ENCODE measurements around the gene DCBLD2. TPM values are rescaled to one million over a fixed set of nuclear protein-coding genes. Genes with fewer than 3 reads are reported as not detected.

DCBLD2 gene
- total and polyA plus RNA-seq, 2 donors (not counting 3 experiments of a cell fraction or from before 2014, with no cell fraction given), result 28.7 to 77.3 TPM

- no peaks in the 10 kb centered on the region for H4K20me1 ChIP-seq (replicated peaks; ENCODE audit: control insufficient read depth, extremely low read depth, insufficient read depth, low read length)
- BruUV-seq (replicated peaks), result TSS peak; percentile 84
- H3K4me1 ChIP-seq (ENCODE audit: control insufficient read depth, extremely low read depth, insufficient read depth, low read length), result peaks cover 34% of the 10 kb centered on the region
- peak overlapping the region; percentile 87 for H3K9ac ChIP-seq (replicated peaks; ENCODE audit: extremely low read depth, insufficient read depth, low read length)
- FAIRE-seq (no peak), DNase-seq (ENCODE audit: low read depth, low spot score) (no peak)
- peak overlapping the region; percentile 83 for H2AFZ ChIP-seq (ENCODE audit: low read depth, low read length)
- H3K27me3 ChIP-seq (ENCODE audit: control insufficient read depth in 2 of 2, insufficient read depth in 2 of 2, low read length in 2 of 2), result no peaks in the 10 kb centered on the region
- H3K36me3 ChIP-seq (ENCODE audit: control insufficient read depth in 2 of 2, extremely low read depth in 1 of 2, insufficient read depth in 2 of 2, low read length in 2 of 2), result no peaks in the 10 kb centered on the region
- peak overlapping the region; percentile 77 for H3K4me2 ChIP-seq (ENCODE audit: insufficient read depth, low read length)
- peak overlapping the region; percentile 82 for H3K27ac ChIP-seq (ENCODE audit: insufficient read depth, low read depth, low read length)
- ChIA-PET CTCF (interaction anchor here (0.7 to 2.8 kb wide), 12 partner anchors 11 to 309 kb away, joined by 3 to 32 read pairs (median 3); partner anchors contain the start of gene CPOX), POLR2A (interaction anchor here (0.7 to 1.6 kb wide), 6 partner anchors 9 to 211 kb away, joined by 4 to 9 read pairs (median 6); no protein-coding TSS in a partner anchor)
- H3K9me3 ChIP-seq (replicated peaks; ENCODE audit: control insufficient read depth, insufficient read depth, low read length), result no peaks in the 10 kb centered on the region
- dilution Hi-C loops (cut with MboI; ENCODE audit: extremely low pct_ligation_motif_present, low sequenced_read_pairs), result no loop called here
- intact Hi-C loops (cut with micrococcal nuclease), result loop anchor here (10.0 kb wide), 1 partner anchor 308 kb away; the partner anchor contains the start of gene CPOX
- peaks cover 40% of the 10 kb centered on the region for H3K79me2 ChIP-seq (ENCODE audit: control insufficient read depth, insufficient read depth, low read length)
- peak overlapping the region in 2 of 3 experiments; percentile 45 to 59 for H3K4me3 ChIP-seq (replicated peaks in 1 of 3; ENCODE audit: insufficient read depth in 1 of 3, low read depth in 1 of 3, low read length in 3 of 3)
- no peaks in the 10 kb centered on the region for H3K9me1 ChIP-seq (replicated peaks; ENCODE audit: control insufficient read depth, extremely low read depth, insufficient read depth, low read length)
- TF ChIP-seq EZH2 (IDR thresholded peaks at IDR 0.05; ENCODE audit: borderline replicate concordance, low read depth, low read length, severe bottlenecking) (no peak), MAX (IDR thresholded peaks at IDR 0.05; ENCODE audit: insufficient read depth, insufficient read length) (no peak), JUN (IDR thresholded peaks at IDR 0.05; ENCODE audit: borderline replicate concordance, insufficient read depth, insufficient read length, low read depth) (no peak), GATA2 (IDR thresholded peaks at IDR 0.05; ENCODE audit: insufficient read depth, insufficient read length, low read depth, low read length) (no peak), MYC (IDR thresholded peaks at IDR 0.05; ENCODE audit: low read depth, low read length) (no peak), POLR2AphosphoS5 (IDR thresholded peaks at IDR 0.05; ENCODE audit: insufficient read depth, low read depth, low read length) (no peak), POLR2A (IDR thresholded peaks at IDR 0.05; ENCODE audit: low read depth, low read length) (no peak), FOS (IDR thresholded peaks at IDR 0.05; ENCODE audit: borderline replicate concordance, insufficient read depth, low read length) (no peak), CTCF (IDR thresholded peaks at IDR 0.05; ENCODE audit: extremely low read depth in 1 of 2, insufficient read depth in 1 of 2, low read depth in 1 of 2, low read length in 2 of 2) (no peak)
Measured at GRCh38 chr3:98902351-98902740, 851 bp upstream of the DCBLD2 start.
